DOHH2 (cell line): ENCODE results near the gene CHD5.

Source experiments
- CTCF ChIP-seq: fragments of 200-600 bp; sonication (generic); IDR thresholded peaks from one replicate; pipeline ENCODE4 v1.5.1; 2014; ENCODE audit warnings: antibody characterized with exemption, mild to moderate bottlenecking, low read depth, low read length; ENCODE audit not compliant: poor library complexity, severe bottlenecking
- EZH2phosphoT487 ChIP-seq: fragments of 200-600 bp; sonication (generic); IDR thresholded peaks from 2 replicates; pipeline ENCODE4 v1.6.1; 2017; ENCODE audit warnings: borderline replicate concordance, mild to moderate bottlenecking, antibody characterized with exemption, low read length, moderate library complexity, mixed read lengths

DNA sequence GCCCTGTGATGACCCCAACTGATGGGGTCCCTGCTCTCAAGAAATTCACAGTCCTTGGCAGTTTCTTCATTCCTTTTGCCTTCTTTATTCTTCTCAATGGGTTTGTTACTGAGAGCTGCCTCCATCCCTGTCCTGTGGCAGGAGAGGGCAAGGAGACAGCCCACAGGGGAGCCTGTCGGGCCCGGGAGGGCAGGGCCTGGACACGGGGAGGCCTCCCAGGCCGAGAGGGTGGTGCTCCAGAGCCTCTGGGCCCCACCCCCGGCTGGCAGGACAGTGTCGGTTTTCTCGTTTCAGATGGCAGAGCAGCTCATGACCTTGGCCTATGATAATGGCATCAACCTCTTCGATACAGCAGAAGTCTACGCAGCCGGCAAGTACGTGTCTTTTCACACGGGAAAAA lies 98.2 kb downstream of the CHD5 start:
- no peak for TF ChIP-seq CTCF
- no peak for TF ChIP-seq EZH2phosphoT487
